HCT116 (cell line): ENCODE data around the gene SLC66A2.

Experiments
- CEBPB ChIP-seq: IDR thresholded peaks from 2 replicates; pipeline ENCODE4 v1.6.1; 2012; ENCODE audit warnings: low read depth
- CTCF ChIP-seq, 3 experiments: fragments of 200-600 bp in 1 of 3; sonication (generic) in 1 of 3; IDR thresholded peaks in 2 of 3; conservative IDR thresholded peaks in 1 of 3; 2 replicates each; pipeline ENCODE4 v1.5.1; 2012 to 2017; ENCODE audit warnings: low read depth in 2 of 3, low read length in 2 of 3, antibody characterized with exemption in 1 of 3, borderline replicate concordance in 1 of 3, control low read depth in 1 of 3, mild to moderate bottlenecking in 1 of 3, mixed read lengths in 1 of 3, mixed run types in 1 of 3, moderate library complexity in 1 of 3; ENCODE audit not compliant: insufficient read depth in 1 of 3
- POLR2A ChIP-seq: IDR thresholded peaks from 2 replicates; pipeline ENCODE4 v1.7.0; 2011; ENCODE audit warnings: borderline replicate concordance; ENCODE audit not compliant: insufficient read depth, insufficient read length; ENCODE audit errors: extremely low read depth
- POLR2AphosphoS5 ChIP-seq: IDR thresholded peaks from 2 replicates; pipeline ENCODE4 v1.6.1; 2011; ENCODE audit warnings: mild to moderate bottlenecking, low read depth, low read length, moderate library complexity
- RAD21 ChIP-seq: IDR thresholded peaks from 2 replicates; pipeline ENCODE4 v1.6.1; 2012; ENCODE audit warnings: low read depth, mild to moderate bottlenecking
- SP1 ChIP-seq: IDR thresholded peaks from 2 replicates; pipeline ENCODE4 v1.6.1; 2012; ENCODE audit warnings: low read depth
- YY1 ChIP-seq: IDR thresholded peaks from 2 replicates; pipeline ENCODE4 v1.6.1; 2011; ENCODE audit warnings: low read length, low read depth, moderate library complexity, mild to moderate bottlenecking; ENCODE audit not compliant: insufficient replicate concordance; ENCODE audit errors: extremely low read depth
- TF ChIP-seq, protein P1 (sequence below): IDR thresholded peaks from 2 replicates; pipeline ENCODE4 v1.6.1; 2012; ENCODE audit warnings: low read depth

DNA sequence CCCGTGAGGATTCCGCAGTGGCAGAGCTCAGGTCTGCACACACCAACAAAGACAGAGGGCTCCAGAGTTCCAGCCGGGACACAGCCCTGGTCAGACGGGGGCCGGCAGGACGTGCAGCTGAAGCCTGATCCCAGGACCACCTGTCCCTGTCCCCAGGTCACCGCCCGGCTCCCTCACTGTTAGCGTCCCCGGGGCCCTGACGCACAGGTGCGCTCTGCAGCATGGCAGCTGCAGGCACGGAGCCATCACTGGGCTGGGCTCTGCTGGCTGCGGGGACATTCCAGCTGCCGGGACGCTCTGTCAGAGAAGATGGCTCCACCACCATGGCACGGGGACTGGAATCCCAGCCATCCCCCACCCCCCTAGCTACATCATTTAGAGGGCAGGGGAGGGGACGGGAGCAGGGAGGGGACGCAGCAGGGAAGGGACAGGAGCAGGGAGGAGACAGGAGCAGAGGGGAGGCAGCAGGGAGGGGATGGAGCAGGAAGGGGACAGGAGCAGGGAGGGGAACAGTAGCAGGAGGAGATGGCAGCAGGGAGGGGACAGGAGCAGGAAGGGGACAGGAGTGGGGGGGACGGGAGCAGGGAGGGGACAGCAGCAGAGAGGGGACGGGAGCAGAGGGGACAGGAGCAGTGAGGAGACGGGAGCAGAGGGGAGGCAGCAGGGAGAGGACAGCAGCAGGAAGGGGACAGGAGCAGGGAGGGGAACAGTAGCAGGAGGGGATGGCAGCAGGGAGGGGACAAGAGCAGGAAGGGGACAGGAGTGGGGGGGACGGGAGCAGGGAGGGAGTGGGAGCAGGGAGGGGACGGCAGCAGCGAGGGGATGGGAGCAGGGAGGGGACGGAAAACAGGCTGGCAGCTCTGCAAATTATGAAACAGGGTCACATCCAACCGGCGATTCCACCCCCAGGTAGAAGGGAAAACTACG lies 39.8 kb downstream of the SLC66A2 start:
- TF ChIP-seq CEBPB (no peak), CTCF (IDR thresholded peaks at IDR 0.05 in 2 of 3, conservative IDR thresholded peaks at IDR 0.05 in 1 of 3; ENCODE audit: borderline replicate concordance in 1 of 3, insufficient read depth in 1 of 3, low read depth in 2 of 3, low read length in 2 of 3) (no peak), SP1 (no peak), POLR2AphosphoS5 (no peak), YY1 (no peak), RAD21 (no peak), POLR2A (no peak)
- TF ChIP-seq, protein P1, sequence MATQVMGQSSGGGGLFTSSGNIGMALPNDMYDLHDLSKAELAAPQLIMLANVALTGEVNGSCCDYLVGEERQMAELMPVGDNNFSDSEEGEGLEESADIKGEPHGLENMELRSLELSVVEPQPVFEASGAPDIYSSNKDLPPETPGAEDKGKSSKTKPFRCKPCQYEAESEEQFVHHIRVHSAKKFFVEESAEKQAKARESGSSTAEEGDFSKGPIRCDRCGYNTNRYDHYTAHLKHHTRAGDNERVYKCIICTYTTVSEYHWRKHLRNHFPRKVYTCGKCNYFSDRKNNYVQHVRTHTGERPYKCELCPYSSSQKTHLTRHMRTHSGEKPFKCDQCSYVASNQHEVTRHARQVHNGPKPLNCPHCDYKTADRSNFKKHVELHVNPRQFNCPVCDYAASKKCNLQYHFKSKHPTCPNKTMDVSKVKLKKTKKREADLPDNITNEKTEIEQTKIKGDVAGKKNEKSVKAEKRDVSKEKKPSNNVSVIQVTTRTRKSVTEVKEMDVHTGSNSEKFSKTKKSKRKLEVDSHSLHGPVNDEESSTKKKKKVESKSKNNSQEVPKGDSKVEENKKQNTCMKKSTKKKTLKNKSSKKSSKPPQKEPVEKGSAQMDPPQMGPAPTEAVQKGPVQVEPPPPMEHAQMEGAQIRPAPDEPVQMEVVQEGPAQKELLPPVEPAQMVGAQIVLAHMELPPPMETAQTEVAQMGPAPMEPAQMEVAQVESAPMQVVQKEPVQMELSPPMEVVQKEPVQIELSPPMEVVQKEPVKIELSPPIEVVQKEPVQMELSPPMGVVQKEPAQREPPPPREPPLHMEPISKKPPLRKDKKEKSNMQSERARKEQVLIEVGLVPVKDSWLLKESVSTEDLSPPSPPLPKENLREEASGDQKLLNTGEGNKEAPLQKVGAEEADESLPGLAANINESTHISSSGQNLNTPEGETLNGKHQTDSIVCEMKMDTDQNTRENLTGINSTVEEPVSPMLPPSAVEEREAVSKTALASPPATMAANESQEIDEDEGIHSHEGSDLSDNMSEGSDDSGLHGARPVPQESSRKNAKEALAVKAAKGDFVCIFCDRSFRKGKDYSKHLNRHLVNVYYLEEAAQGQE: no peak
